ENCODE data around the gene CLDN14. TPM values are rescaled to one million over a fixed set of nuclear protein-coding genes. Genes with fewer than 3 reads are reported as not detected.

CLDN14 gene
- total RNA-seq, 4 donors from 2014 or later, result not detected

- ATAC-seq (ENCODE audit: low FRiP score), result peak; percentile 99
- TF ChIP-seq CTCF (IDR thresholded peaks at IDR 0.05), result no peak
- DNase-seq (ENCODE audit: low spot score), result peak; percentile 56
These were observed 49.9 kb downstream of the CLDN14 start for GRCh38 chr21:36429947-36430546.

GRCh38 chr21:36428761-36429432, 51.0 kb downstream of the CLDN14 start:
- DNase-seq (ENCODE audit: low spot score) (no peak), ATAC-seq (ENCODE audit: low FRiP score) (no peak)
- TF ChIP-seq CTCF (IDR thresholded peaks at IDR 0.05), result no peak

- no peak for DNase-seq (ENCODE audit: low spot score)
- no peak for TF ChIP-seq CTCF (IDR thresholded peaks at IDR 0.05)
These were observed 52.4 kb downstream of the CLDN14 start for GRCh38 chr21:36427502-36427901.

GRCh38 chr21:36425286-36425685, 54.6 kb downstream of the CLDN14 start:
- DNase-seq (ENCODE audit: low spot score), result no peak
- no peak for ATAC-seq (ENCODE audit: low FRiP score)
- TF ChIP-seq CTCF (IDR thresholded peaks at IDR 0.05), result no peak

More at GRCh38 chr21:36427502-36427901, 52.4 kb downstream of the CLDN14 start:
- no peak for ATAC-seq (ENCODE audit: low FRiP score)

- ATAC-seq (ENCODE audit: low FRiP score) (no peak), DNase-seq (ENCODE audit: low spot score) (no peak)
- no peak for TF ChIP-seq CTCF (IDR thresholded peaks at IDR 0.05)
These were observed 55.3 kb downstream of the CLDN14 start for GRCh38 chr21:36424592-36424991.

GRCh38 chr21:36423771-36424433, 56.0 kb downstream of the CLDN14 start:
- no peak for TF ChIP-seq CTCF (IDR thresholded peaks at IDR 0.05)
- DNase-seq (ENCODE audit: low spot score) (no peak), ATAC-seq (ENCODE audit: low FRiP score) (no peak)

Measured in omental fat pad (tissue), 4 donors.